RWPE1 (cell line): ENCODE data around the gene PPIB.
A peak's percentile ranks its signal among the peaks of the same experiment; 100 is the strongest.

Source experiments
- CTCF ChIA-PET: fragments of 350-600 bp; sonication (Branson Sonifier 250); formaldehyde crosslinking; extraction: SDS; loops from one replicate; lab custom pipeline; 2021; lab: Yijun Ruan, JAX
- POLR2A ChIA-PET: fragments of 400-600 bp; formaldehyde crosslinking; extraction: SDS; loops from one replicate; lab custom pipeline; 2020; ENCODE audit warnings: antibody characterized with exemption; ENCODE audit not compliant: low non-redundant PET; lab: Yijun Ruan, JAX
- DNase-seq: peaks from one replicate; pipeline ENCODE4 v3.0.0; 2012; ENCODE audit warnings: low spot score
- H3K27ac ChIP-seq: fragments of 450-650 bp; 2 replicates; pipeline ENCODE4 v1.5.1; 2017
- CTCF ChIP-seq: fragments of 450-650 bp; conservative IDR thresholded peaks from 2 replicates; pipeline ENCODE4 v1.5.1; 2017; ENCODE audit warnings: low read depth, mild to moderate bottlenecking

The PPIB gene

GRCh38 chr15:64153480-64154367 lies 9.1 kb downstream of the PPIB start:
- peak overlapping the region; percentile 77 for H3K27ac ChIP-seq
- CTCF ChIA-PET: interaction anchor here (0.5 to 1.7 kb wide), 30 partner anchors 7 to 649 kb away, joined by 3 to 9 read pairs (median 4); no protein-coding TSS in a partner anchor

GRCh38 chr15:64152507-64153387 lies 10.1 kb downstream of the PPIB start:
- DNase-seq: no peak
- POLR2A ChIA-PET: interaction anchor here (0.6 to 1.2 kb wide), 2 partner anchors 10 to 680 kb away, joined by 3 to 4 read pairs; partner anchors contain the start of gene PPIB
- no peak for TF ChIP-seq CTCF
- peak overlapping the region; percentile 77 for H3K27ac ChIP-seq
- CTCF ChIA-PET: interaction anchor here (0.6 to 1.7 kb wide), 17 partner anchors 8 to 648 kb away, joined by 3 to 9 read pairs (median 4); no protein-coding TSS in a partner anchor

More at GRCh38 chr15:64153480-64154367, 9.1 kb downstream of the PPIB start:
- peak; percentile 92 for DNase-seq
- POLR2A ChIA-PET: interaction anchor here (0.6 to 1.2 kb wide), 2 partner anchors 9 to 679 kb away, joined by 3 to 4 read pairs; partner anchors contain the start of gene PPIB
- peak; percentile 99 for TF ChIP-seq CTCF

DNA sequence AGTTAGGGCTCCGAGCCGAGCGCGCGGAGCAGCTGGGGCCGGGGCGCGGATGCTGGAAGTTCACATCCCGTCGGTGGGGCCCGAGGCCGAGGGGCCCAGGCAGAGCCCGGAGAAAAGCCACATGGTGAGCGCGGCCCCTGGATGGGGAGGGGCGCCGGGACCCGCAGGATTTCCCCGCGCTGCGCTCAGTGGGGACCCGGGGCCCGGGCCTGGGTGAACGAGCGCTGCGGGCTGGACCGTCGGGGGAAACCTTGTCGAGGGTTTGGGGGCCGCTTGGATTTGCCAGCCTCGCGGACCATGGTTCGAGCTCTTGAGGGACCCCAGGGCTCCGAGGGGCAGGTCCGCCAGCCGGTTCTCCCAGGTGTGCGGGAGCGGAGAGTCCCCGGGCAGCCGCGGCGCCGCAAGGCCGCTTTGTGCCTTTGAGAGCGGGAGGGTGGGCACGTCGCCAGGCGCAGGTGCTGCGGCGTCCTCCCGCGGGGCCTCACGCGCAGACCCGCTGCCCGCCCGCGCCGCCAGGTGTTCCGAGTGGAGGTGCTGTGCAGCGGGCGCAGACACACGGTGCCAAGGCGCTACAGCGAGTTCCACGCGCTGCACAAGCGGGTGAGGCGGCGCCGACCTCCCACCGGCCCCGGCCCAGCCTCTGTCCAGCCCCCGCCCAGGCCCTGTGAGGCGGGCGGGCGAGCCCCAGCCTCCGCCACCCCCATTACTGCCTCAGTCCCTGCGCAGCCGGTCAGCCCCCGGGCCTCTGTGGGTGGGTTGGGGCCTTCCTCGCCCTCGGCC lies 10.9 kb downstream of the PPIB start, which contains the start of gene SNX22:
Gene SNX22, plus strand, starts transcription at position 5 of the 780 bp plus-strand sequence. Its CDS starts 45 bp downstream, at position 50.
- ChIA-PET POLR2A (no interaction called here), CTCF (interaction anchor here (1.1 to 1.7 kb wide), 2 partner anchors 7 to 9 kb away, joined by 3 to 7 read pairs; no protein-coding TSS in a partner anchor)
- no peak for TF ChIP-seq CTCF
- no peak within 1 kb of the TSS for H3K27ac ChIP-seq
- DNase-seq: peak; percentile 23

DNA sequence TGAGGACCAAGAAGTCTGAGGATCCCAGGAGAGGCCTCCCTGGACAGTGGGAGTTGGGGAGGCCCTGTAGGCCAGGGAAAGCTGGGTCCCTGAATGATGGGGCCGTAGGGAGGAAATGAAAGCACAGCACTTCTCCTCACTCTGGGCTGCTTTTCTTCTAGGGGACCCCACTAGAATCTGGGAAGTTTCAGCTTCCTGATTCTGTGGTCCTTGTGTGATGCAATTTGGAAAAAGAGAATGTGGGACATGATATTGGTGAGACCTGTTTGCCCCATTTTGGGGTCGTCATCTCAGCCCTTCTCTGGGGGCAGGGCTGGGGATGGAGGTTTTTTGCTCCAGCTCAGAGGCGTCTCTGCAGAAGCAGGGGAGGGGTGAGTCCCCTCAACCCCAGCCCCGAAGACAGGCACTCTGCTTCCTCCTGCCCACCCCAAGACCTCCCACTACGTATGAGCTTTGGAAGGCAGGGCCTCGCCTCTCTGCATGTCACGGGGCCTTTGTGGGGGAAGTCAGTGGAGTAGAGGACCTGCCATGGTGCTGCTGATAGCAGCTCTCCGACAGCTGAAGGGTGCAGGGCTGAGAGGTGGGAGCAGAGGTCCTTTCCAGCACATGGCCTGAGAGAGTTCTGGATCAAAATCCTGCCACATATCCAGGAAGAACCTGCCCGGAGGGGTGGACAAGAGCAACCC lies 12.8 kb downstream of the PPIB start:
- POLR2A ChIA-PET: no interaction called here
- CTCF ChIA-PET: interaction anchor here (0.6 to 1.0 kb wide), 3 partner anchors 13 to 848 kb away, joined by 4 to 9 read pairs (median 5); partner anchors contain the start of gene PPIB
- no peak for DNase-seq
- no peak for TF ChIP-seq CTCF
- H3K27ac ChIP-seq: no peak overlapping the region

DNA sequence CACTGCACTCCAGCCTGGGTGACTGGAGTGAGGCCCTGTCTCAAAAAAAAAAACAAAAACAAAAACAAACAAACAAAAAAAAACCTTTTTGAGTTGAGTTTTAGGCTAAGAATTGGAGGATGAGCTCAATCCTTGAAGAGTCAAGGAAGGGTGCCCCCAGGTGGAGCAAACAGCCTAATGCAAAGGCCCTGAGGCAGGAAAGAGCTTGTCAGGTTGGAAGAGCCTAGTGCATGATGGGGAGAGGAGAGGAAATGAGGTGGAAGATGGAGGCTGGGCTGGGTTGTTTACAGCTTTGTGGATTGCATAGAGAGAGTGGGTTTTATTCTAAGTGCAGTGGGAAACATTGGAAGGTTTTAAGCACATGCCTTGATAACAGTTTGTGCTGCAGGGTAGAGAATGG lies 13.4 kb downstream of the PPIB start:
- no peak for TF ChIP-seq CTCF
- H3K27ac ChIP-seq: no peak overlapping the region
- no peak for DNase-seq
- CTCF ChIA-PET: interaction anchor here (0.6 to 1.0 kb wide), 5 partner anchors 11 to 915 kb away, joined by 4 to 9 read pairs (median 5); partner anchors contain the start of gene PPIB
- POLR2A ChIA-PET: no interaction called here
